Measurements from ENCODE around the gene GNA12.

Gene GNA12

GRCh38 chr7:2777898-2778535, 66.1 kb downstream of the GNA12 start:
- no peak for DNase-seq (ENCODE audit: low spot score)

DNA sequence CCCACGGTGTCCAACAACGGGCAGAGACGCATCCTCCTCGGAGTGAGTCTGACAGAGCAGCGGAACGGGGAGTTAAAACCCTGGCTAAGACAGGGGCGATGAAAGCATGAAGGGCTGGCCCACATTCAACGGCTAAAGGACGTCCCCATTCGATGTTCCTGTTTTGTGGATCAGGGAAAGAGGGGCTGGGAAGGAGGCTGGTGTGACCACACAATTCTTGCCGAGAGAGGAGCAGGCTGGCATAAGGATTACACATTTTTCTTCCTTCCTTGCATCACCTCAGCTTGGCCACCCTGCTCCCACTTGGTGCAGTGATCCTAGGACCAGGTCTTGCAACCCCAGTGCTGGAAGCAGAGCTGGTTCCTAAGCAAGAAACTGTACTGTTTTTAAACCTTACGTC, 67.7 kb downstream of the GNA12 start:
- DNase-seq (ENCODE audit: low spot score) = no peak

- no peak for DNase-seq (ENCODE audit: low spot score)
Measured at GRCh38 chr7:2775785-2776184, 68.3 kb downstream of the GNA12 start.

- DNase-seq (ENCODE audit: low spot score) = no peak
Measured at GRCh38 chr7:2775376-2775775, 68.7 kb downstream of the GNA12 start.

DNA sequence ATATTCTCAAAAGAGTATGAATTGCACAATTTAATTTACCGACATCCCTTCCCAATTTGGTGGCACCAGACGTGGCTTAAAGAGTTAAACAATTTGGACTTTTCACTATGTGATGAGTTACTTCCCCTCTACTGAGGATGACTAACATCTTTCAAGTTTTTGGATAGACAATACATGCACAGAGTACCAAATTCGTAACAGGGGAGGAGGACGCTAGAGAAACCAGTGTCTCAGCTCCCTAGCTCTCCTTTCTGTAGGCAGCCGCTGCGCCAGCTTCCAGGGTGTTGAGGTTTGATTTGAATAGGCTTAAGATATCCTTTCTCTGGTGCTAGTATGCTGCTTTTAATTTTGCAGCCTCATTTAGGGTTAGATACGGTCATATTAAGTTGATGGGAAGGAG, 69.2 kb downstream of the GNA12 start:
- DNase-seq (ENCODE audit: low spot score) = no peak

- DNase-seq (ENCODE audit: low spot score) = no peak
Measured at GRCh38 chr7:2774280-2774679, 69.8 kb downstream of the GNA12 start.

- no peak for DNase-seq (ENCODE audit: low spot score)
Measured at GRCh38 chr7:2773608-2774007, 70.5 kb downstream of the GNA12 start.

DNA sequence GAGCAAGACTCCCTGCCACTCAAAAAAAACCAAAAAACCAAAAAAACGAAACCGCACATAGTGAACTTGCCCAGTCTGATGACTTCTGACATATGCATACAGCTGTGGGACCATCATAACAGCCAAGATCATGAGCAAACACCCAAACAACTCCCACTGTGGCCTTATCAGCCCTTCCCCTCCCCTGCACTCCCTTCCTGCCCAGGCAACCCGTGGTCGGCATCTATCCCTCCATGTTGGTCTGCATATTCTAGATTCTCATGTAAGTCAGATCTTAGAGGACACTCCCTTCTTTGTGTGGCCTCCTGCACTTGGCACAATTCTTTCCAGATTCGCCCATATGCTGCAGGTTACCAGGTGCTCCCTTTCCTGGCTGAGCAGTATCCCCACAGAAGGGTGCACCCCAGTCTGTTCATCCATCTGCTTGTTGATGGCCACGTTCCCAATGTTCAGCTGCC, 72.8 kb downstream of the GNA12 start:
- DNase-seq (ENCODE audit: low spot score) = no peak

DNA sequence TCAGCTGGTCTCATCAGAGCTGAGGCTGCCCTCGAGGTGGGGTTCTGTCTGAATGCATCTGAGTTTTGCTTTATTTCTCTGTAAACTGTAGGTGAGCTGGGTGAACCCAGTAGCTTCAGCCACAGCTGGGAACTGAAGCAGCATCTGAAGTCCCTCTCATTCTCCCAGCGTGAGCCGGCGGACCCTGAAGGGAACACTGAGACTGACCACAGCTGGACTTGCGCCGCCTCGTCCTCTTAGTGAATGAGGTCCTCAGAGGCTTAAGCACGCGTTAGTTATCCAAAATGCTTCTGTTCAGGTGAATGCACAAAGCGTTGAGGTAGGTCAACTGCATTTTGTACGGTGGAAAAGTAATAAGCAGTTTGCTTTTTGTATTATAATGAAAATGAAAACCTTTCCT, 79.5 kb downstream of the GNA12 start:
- no peak for DNase-seq (ENCODE audit: low spot score)

GRCh38 chr7:2763597-2763996, 80.5 kb downstream of the GNA12 start:
- DNase-seq (ENCODE audit: low spot score) = no peak

GRCh38 chr7:2761801-2762497, 82.2 kb downstream of the GNA12 start:
- no peak for DNase-seq (ENCODE audit: low spot score)

- DNase-seq (ENCODE audit: low spot score) = no peak
Measured at GRCh38 chr7:2761131-2761624, 82.9 kb downstream of the GNA12 start.

GRCh38 chr7:2760098-2760889, 83.8 kb downstream of the GNA12 start:
- peak; percentile 50 for DNase-seq (ENCODE audit: low spot score)

- no peak for DNase-seq (ENCODE audit: low spot score)
Measured at GRCh38 chr7:2759736-2760097, 84.4 kb downstream of the GNA12 start.

GRCh38 chr7:2758673-2759616, 85.2 kb downstream of the GNA12 start:
- no peak for DNase-seq (ENCODE audit: low spot score)

GRCh38 chr7:2757904-2758672, 86.0 kb downstream of the GNA12 start:
- DNase-seq (ENCODE audit: low spot score) = peak; percentile 81

DNA sequence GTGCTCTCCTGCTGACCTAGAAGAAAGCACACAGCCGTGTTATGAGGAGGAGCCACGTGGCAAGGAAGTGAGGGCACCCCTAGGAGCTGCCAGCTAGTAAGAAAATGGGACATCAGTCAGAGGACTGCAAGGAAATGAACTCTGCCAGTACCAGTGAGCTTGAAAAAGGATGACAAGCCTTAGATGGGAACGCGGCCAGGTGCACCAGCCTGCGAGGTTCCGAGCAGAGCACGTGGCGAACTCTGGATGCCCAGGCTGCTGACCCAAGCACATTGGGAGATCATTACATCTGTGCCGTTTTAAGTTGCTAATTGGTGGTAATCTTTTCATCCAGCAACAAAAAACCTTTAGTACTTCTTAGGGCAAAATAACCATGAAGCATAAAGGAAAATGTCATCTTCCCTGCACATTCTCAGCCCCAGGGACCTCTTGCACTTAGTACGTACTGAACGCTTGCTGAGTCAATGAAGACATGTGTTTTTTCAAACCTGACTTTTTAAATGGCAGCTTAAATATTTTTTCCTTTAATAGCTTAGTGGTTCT, 86.7 kb downstream of the GNA12 start:
- no peak for DNase-seq (ENCODE audit: low spot score)

DNA sequence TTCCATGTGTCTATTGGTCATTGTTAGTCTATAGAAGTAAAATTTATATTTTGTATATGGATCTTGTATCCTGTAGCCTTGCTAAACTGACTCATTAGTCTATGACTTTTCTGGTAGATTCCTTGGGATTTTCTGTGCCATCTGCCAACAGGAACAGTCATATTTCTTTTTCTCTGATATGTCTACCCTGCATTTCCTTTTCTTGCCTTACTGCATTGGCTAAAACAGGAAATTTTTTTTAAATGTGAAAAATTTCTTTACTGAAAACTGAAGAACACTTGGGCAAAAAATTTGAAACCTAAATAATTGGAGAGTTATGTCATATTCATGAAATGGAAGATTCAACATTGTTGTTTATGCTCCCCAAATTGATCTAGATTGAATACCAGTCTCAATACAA, 88.6 kb downstream of the GNA12 start:
- DNase-seq (ENCODE audit: low spot score) = no peak

GRCh38 chr7:2754912-2755311, 89.2 kb downstream of the GNA12 start:
- no peak for DNase-seq (ENCODE audit: low spot score)

DNA sequence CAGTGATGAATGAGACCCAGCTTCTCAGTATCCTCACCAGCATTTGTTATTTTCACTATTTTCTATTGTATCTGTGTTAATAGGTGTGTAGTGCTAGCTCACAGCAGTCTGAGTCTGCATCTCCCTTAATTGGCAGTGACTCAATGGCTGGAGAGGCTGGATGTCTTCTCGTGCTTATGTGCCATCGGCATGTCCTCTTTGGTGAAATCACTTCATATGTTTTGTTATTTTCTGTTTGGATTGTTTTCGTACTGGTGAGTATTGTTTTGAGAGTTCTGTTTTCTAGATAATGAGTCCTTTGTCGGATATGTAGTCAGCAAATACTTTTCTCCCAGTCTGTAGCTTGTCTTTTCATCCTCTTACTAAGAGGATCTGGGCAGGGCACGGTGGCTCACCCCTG, 90.0 kb downstream of the GNA12 start:
- DNase-seq (ENCODE audit: low spot score) = no peak

DNA sequence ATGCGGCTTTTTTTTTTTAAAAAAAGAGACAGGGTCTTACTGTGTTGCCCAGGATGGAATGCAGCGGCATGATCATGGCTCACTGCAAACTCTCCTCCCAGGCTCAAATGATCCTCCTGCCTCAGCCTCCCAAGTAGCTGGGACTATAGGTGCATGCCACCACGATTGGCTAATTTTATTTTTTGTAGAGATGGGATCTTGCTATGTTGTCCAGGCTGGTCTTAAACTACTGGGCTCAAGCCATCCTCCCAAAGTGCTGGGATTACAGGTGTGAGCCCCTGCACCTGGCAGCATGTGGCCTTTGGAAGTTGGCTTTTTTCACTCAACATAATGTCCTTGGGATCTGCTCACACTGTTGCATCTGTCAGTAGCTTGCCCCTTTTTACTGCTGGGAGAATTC, 91.0 kb downstream of the GNA12 start:
- DNase-seq (ENCODE audit: low spot score) = no peak

Measured in AG08396 (cell line).